ENCODE results near the gene ZP1.

ZP1 gene

GRCh38 chr11:60912851-60913528 is 45.6 kb downstream of the ZP1 start:
- no peak for DNase-seq

- DNase-seq, result peak; percentile 73
These were observed 46.7 kb downstream of the ZP1 start, which contains the start of gene TMEM109 for GRCh38 chr11:60913793-60914632. Gene TMEM109 (plus strand): TSS chr11:60914158. CDS start chr11:60919694, 5,536 bp downstream.

GRCh38 chr11:60914633-60915247 is 47.4 kb downstream of the ZP1 start:
- no peak for DNase-seq

GRCh38 chr11:60915248-60915914 is 48.0 kb downstream of the ZP1 start:
- no peak for DNase-seq

- no peak for DNase-seq
These were observed 49.4 kb downstream of the ZP1 start for GRCh38 chr11:60916669-60917206.

GRCh38 chr11:60917267-60917666 is 49.9 kb downstream of the ZP1 start:
- no peak for DNase-seq

GRCh38 chr11:60918251-60918938 is 51.1 kb downstream of the ZP1 start:
- no peak for DNase-seq

- no peak for DNase-seq
These were observed 51.6 kb downstream of the ZP1 start for GRCh38 chr11:60918939-60919265.

- no peak for DNase-seq
These were observed 52.0 kb downstream of the ZP1 start for GRCh38 chr11:60919320-60919719.

- DNase-seq, result no peak
These were observed 52.6 kb downstream of the ZP1 start for GRCh38 chr11:60919956-60920355.

- DNase-seq, result no peak
These were observed 53.9 kb downstream of the ZP1 start for GRCh38 chr11:60921259-60921658.

GRCh38 chr11:60921777-60922335 is 54.5 kb downstream of the ZP1 start:
- DNase-seq, result no peak

- DNase-seq, result no peak
These were observed 55.6 kb downstream of the ZP1 start for GRCh38 chr11:60922906-60923305.

GRCh38 chr11:60923326-60923725 is 56.0 kb downstream of the ZP1 start:
- DNase-seq, result no peak

- DNase-seq, result no peak
These were observed 56.4 kb downstream of the ZP1 start for GRCh38 chr11:60923800-60924109.

GRCh38 chr11:60924110-60924905 is 57.0 kb downstream of the ZP1 start, which contains the start of gene TMEM132A:
Gene TMEM132A (plus strand): TSS chr11:60924460. CDS start chr11:60924634, 174 bp downstream.
- no peak for DNase-seq

Data from NCI-H1436 treated with DMSO at 0.1 percent for 48 hours (cell line).